Effector memory CD8-positive, alpha-beta T cell (primary cell): ENCODE results near the gene PDE9A.

Experiments used
- ATAC-seq: fragments of 150-1000 bp; cut with Tn5 transposase; replicated peaks from 2 replicates; pipeline ENCODE4 v1.10.0; 2021; ENCODE audit warnings: mild to moderate bottlenecking, moderate library complexity
- DNase-seq, 3 experiments: peaks; one replicate each; pipeline ENCODE4 v3.0.0; 2021
- H3K27ac Mint-ChIP-seq, 2 donors: one replicate each; pipeline ENCODE4 v1.8.0; 2022; ENCODE audit warnings: mild to moderate bottlenecking in 2 of 2, mixed read lengths in 2 of 2, moderate library complexity in 2 of 2
- H3K27me3 Mint-ChIP-seq, 2 donors: one replicate each; pipeline ENCODE4 v1.8.0; 2022; ENCODE audit warnings: mixed read lengths in 2 of 2
- H3K36me3 Mint-ChIP-seq: one replicate; pipeline ENCODE4 v1.8.0; 2022; ENCODE audit warnings: mild to moderate bottlenecking, moderate library complexity, mixed read lengths; ENCODE audit not compliant: insufficient read depth
- H3K4me1 Mint-ChIP-seq, 2 donors: one replicate each; pipeline ENCODE4 v1.8.0; 2022; ENCODE audit warnings: low read depth in 2 of 2, mixed read lengths in 2 of 2
- H3K4me3 Mint-ChIP-seq, 2 donors: one replicate each; pipeline ENCODE4 v1.8.0; 2022; ENCODE audit warnings: mild to moderate bottlenecking in 2 of 2, mixed read lengths in 2 of 2, moderate library complexity in 2 of 2
- H3K9me3 Mint-ChIP-seq, 2 donors: one replicate each; pipeline ENCODE4 v1.8.0; 2022; ENCODE audit warnings: mixed read lengths in 2 of 2

PDE9A gene

DNA sequence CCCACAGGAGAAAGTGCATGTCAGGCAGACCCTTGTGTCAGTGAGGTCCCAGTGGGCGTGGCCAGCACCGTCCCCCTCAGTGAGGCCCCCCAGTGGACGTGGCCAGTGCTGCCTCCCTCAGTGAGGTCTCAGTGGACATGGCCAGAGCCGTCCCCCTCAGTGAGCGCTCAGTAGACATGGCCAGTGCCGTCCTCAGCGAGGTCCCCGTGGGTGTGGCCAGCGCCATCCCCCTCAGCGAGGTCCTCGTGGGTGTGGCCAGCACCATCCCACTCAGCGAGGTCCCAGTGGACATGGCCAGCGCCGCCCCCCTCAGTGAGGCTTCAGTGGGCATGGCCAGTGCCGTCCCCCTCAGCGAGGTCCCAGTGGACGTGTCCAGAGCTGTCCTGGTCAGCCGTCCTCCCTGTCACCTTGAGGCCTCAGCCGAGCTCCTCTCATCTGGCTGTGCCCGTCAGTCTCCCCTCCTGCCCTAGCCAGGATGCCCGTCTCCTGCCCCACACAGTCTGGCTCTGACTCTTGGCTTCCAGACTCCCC is 35.5 kb downstream of the PDE9A start:
- Mint-ChIP-seq H3K4me1 (peaks cover 8% of the 10 kb centered on the region in 2 donors), H3K27me3 (no peaks in the 10 kb centered on the region), H3K36me3 (peaks cover 3% of the 10 kb centered on the region), H3K9me3 (no peaks in the 10 kb centered on the region), H3K4me3 (no peak overlapping the region), H3K27ac (no peak overlapping the region)
- no peak for DNase-seq
- no peak for ATAC-seq

DNA sequence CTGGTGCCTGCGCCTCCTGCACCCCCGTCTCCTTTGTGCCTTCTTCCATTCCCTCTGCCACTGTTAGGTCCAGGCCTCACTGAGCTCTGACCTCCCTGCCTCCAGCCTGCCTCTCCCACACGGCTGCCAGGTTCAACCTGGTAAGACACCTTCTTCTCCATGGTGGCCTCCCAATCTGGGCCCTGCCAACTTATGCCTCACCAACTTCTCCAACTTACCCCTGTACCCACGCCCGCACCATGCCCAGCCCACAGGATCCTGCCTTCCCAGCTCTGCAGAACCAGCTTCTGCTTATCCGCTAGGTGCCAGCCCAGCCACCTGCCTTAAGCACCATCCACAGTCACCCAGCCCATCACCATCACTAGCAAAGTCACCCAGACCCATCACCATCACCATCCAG is 37.2 kb downstream of the PDE9A start:
- no peak overlapping the region for H3K27ac Mint-ChIP-seq
- no peak for DNase-seq
- no peak for ATAC-seq
- no peak overlapping the region for H3K4me3 Mint-ChIP-seq
- H3K27me3 Mint-ChIP-seq = no peaks in the 10 kb centered on the region
- H3K4me1 Mint-ChIP-seq = no peaks in the 10 kb centered on the region
- H3K9me3 Mint-ChIP-seq = no peaks in the 10 kb centered on the region
- no peaks in the 10 kb centered on the region for H3K36me3 Mint-ChIP-seq

DNA sequence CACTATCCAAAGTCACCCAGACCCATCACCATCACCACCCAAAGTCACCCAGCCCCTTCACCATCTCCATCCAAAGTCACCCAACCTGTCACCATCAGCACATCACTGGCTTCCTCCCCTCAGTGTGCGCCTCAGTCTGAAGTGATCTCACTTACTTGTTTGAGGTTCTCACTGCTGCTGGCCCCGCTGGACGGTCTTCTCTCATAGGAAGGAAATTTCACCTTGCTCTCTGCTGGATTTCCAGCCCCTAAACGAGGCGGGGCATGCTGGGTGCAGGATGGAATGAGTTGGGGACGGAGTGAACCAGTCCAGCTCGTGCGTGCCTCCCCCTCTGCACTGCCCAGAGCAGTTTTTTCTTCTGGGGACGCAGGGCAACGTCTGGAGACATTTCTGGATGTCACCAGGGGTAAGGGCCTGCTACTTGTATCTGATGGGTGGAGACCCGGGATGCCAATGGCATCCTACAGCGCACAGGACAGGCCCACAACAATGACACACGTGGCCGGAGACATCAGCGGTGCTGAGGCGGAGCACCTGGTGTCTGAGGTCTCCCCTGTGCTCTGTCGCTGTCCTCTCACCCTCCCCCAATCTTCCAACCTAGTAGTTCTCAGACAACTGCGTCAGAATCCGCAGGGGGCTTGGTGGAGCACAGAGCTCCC is 38.6 kb downstream of the PDE9A start:
- no peak overlapping the region for H3K4me3 Mint-ChIP-seq
- no peaks in the 10 kb centered on the region for H3K36me3 Mint-ChIP-seq
- no peaks in the 10 kb centered on the region for H3K4me1 Mint-ChIP-seq
- no peak overlapping the region for H3K27ac Mint-ChIP-seq
- H3K9me3 Mint-ChIP-seq = no peaks in the 10 kb centered on the region
- H3K27me3 Mint-ChIP-seq = no peaks in the 10 kb centered on the region
- ATAC-seq (no peak), DNase-seq (no peak)

DNA sequence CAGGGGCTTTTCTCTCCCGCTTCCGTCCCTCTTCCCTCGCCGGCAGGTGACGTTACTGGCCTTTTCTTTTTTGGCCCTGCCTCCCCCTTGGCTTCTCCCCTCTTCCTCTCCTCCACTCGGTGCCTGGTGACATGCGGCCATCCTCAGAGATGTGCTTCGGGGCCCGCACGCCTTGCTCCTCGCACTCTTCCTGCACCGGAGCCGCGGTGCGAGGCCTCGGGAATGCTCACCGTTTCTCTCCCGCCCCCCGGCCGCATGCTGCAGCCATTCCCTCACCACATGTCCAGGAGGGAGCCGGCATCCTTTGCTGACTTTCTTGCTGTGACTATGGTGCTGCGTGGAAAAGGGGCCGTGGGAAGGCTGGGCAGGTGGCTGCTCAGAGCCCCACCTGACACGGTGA is 39.3 kb downstream of the PDE9A start:
- DNase-seq (no peak), ATAC-seq (no peak)
- Mint-ChIP-seq H3K4me3 (no peak overlapping the region), H3K36me3 (no peaks in the 10 kb centered on the region), H3K27ac (no peak overlapping the region), H3K9me3 (no peaks in the 10 kb centered on the region), H3K4me1 (no peaks in the 10 kb centered on the region), H3K27me3 (peaks cover 0 to 3% of the 10 kb centered on the region in 2 donors)

DNA sequence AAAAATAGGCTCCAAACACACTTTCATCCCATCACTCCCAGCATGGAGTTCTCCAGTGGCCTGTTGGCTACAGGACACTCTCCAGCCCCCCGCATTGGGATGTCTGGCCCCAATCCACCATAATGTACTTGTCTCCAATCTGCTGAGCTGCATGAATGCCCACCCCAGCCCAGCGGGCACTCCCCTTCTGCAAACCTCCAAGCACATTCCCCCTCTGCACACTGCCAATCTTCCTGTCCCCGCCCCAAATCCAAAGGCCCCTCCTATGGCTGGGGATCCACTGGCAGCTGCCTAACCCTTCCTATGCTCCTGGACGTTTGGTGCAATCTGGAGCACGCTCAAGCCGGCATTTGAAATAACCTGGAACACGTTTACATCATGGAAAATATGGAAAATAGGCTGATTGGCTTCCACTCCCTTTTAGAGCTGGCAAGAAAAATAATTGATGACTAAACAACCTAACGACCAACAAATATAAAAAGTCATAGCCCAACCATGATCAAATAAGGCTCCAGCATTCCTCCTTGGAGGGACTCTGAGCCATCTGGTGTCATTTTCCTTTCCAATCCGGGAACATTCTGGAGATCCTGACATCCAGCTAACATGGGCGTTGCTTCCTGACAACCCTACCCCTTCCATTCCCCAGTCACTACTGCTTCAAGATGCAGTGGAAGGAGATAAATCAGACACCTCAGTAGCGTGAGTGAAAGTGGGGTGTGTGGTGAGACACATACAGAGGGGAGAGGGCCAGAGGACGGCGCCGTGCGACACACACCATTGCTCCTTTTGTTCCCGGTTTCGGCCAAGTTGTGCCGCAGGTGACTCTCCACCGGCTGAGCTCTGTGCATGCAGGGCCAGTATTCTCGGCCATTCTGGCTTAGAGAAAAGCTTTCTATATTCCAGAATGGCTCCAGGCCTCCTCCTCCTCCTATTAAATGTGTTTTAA is 41.6 kb downstream of the PDE9A start:
- H3K36me3 Mint-ChIP-seq = no peaks in the 10 kb centered on the region
- DNase-seq (no peak), ATAC-seq (no peak)
- no peak overlapping the region for H3K4me3 Mint-ChIP-seq
- no peak overlapping the region for H3K27ac Mint-ChIP-seq
- no peaks in the 10 kb centered on the region for H3K9me3 Mint-ChIP-seq
- H3K4me1 Mint-ChIP-seq = no peaks in the 10 kb centered on the region
- peaks cover 0 to 12% of the 10 kb centered on the region in 2 donors for H3K27me3 Mint-ChIP-seq

DNA sequence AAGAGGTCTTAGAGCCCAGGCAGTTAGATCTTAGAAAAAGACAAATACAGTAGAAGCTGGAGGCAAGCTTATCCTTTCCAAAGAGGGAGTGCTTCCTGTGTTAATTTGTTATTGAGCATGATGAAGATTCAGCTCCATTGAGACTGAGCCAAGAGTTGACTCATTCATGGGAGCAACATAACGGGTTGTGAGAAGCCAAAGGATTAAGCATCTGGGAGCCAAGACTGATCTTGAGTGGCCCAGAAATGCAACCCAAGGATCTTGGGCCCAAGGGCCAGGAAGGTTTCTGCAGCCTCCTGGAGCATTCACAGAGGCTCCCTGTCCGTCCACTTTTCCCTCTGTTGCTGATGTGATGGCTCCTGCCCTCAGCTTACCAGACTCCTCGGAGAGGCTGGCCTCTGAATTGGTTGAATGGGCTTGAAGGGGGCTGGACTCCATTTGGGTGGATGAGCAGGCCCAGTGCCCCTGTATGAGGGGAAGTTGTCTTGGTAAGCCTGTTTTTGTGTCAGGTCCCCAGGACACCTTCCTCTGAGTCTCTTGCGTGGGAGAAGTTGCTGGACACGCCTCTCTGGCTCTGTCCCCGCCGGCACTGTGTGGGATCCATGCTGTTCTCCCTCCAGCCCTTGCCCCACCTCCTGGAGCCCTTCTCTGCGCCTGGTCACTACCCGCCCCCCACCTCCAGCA is 42.4 kb downstream of the PDE9A start:
- no peaks in the 10 kb centered on the region for H3K36me3 Mint-ChIP-seq
- peaks cover 0 to 12% of the 10 kb centered on the region in 2 donors for H3K27me3 Mint-ChIP-seq
- no peak overlapping the region for H3K4me3 Mint-ChIP-seq
- H3K27ac Mint-ChIP-seq = no peak overlapping the region
- DNase-seq (no peak), ATAC-seq (no peak)
- no peaks in the 10 kb centered on the region for H3K9me3 Mint-ChIP-seq
- H3K4me1 Mint-ChIP-seq = no peaks in the 10 kb centered on the region

DNA sequence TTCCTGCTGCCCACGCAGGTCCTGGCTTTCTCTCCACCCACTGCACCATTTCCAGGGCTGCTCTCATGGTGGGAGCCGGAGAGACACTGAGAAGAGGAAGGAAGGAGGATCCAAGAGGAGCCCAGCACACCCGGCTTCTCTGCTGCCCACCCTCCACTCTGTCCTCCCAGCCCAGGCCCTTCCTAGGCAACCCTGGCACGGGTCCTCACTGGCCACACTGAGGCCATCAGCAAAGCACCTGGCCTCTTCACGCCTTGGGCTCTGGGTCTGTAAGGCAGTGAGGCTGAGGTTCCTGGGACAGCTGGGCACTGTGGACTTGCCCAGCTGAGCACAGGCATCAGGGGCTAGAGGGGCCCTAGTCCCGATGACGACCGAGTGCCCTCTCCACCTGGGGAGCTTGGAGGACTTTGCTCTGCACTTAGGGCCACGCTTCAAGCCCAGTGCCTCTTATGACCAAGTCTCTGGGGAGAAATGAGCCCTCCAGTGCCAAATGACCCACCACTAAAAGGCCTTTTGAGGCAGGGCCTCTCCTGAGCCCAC is 43.1 kb downstream of the PDE9A start:
- Mint-ChIP-seq H3K4me1 (no peaks in the 10 kb centered on the region), H3K4me3 (no peak overlapping the region), H3K27me3 (peaks cover under 1 to 12% of the 10 kb centered on the region in 2 donors), H3K36me3 (no peaks in the 10 kb centered on the region), H3K27ac (no peak overlapping the region), H3K9me3 (no peaks in the 10 kb centered on the region)
- ATAC-seq (no peak), DNase-seq (no peak)

DNA sequence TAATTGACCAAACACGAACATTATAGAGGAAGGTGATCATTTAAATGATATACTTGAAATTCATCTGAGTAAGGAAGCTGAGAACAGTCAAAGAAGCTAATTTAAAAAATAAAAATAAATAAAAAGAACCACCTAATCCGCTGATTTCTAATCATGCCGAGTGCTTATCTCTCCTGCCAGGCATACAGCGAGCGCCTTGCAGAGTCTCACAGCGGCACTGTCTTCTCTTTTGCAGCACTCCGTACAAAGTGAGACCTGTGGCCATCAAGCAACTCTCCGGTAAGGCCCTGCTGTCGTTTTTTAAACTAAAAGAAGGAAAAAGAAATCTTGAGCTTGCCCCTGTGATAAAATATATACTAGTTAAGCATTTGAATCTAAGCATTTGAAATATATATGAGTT is 45.3 kb downstream of the PDE9A start:
- no peak for DNase-seq
- Mint-ChIP-seq H3K27me3 (peaks cover 22 to 28% of the 10 kb centered on the region in 2 donors), H3K36me3 (no peaks in the 10 kb centered on the region), H3K4me3 (no peak overlapping the region), H3K27ac (no peak overlapping the region), H3K4me1 (no peaks in the 10 kb centered on the region), H3K9me3 (no peaks in the 10 kb centered on the region)
- ATAC-seq = no peak

DNA sequence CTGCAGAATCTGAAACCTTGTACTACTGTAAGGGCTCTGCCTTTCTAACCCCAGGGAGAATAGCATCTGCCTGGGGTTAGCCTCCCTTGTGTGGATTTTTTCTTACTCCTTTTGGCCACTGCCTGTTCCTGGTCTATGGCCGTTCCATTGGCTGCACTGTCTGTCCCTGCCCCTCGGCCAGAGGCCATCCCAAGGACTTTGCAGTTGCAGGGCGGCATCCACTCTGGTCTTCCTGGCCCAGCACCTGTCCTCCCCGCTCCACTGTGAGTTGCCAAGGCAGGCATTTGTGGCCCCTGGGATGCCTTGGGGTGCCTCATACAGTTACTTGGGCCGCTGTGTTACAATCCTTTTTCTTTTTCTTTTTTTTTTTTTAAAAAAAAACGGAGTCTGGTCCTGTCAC is 45.8 kb downstream of the PDE9A start:
- Mint-ChIP-seq H3K4me1 (no peaks in the 10 kb centered on the region), H3K27ac (no peak overlapping the region), H3K9me3 (no peaks in the 10 kb centered on the region), H3K27me3 (peaks cover 23 to 33% of the 10 kb centered on the region in 2 donors), H3K4me3 (no peak overlapping the region), H3K36me3 (no peaks in the 10 kb centered on the region)
- ATAC-seq (no peak), DNase-seq (no peak)

DNA sequence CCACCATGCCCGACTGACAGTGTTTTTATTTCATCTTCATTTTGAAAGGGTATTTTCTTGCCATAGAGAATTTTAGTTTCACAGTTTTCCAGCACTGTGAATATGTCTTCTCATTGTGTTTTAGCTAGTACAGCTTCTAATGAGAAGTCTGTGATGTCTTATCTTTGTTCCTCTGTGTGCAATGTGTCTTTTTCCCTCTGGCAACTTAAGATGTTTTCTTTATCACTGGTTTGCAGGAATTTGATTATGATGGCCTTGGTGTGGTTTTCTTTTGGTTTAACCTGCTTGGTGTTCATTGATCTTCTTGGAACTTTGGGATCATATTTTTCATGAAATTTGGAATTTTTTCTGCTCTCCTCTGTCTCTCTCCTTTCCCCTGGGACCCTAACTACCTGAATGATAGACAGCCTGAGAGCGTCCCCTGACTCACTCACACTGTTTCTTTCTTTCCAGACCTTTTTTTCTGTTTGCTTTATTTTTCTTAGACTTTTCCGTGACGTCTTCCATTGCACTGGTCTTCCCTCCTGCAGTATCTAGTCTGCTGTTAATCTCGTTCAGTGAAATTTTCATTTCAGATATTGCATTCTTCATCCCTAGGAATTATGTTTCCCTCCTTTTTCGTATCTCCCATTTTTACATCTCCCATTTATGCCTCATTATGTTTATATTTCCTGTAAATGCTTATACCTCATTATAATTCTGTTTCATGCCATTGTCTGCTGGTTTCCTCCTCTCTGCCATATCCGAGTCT is 48.5 kb downstream of the PDE9A start:
- no peak overlapping the region for H3K27ac Mint-ChIP-seq
- H3K36me3 Mint-ChIP-seq = no peaks in the 10 kb centered on the region
- no peak overlapping the region for H3K4me3 Mint-ChIP-seq
- H3K9me3 Mint-ChIP-seq = no peaks in the 10 kb centered on the region
- peaks cover 28 to 44% of the 10 kb centered on the region in 2 donors for H3K27me3 Mint-ChIP-seq
- ATAC-seq = no peak
- no peaks in the 10 kb centered on the region for H3K4me1 Mint-ChIP-seq
- no peak for DNase-seq

DNA sequence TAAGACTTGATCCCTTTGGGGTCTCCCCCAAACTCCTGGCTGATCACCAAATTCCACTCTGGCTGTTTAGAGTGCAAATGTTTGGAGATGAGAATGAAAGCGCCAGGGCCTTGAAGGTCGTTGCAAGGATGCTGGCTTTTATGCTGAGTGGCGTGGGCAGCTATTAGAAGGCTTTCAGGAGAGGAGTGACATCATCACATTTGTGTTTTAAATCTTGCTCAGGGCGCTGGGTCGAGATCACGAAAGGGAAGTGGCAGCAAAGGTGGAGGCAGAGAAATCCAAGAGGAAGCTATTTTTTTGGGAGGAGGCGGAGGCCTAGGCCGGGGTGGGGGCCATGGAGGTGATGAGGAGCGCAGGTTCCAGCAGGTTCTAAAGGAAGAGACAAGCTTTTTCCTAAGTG is 49.3 kb downstream of the PDE9A start:
- no peak overlapping the region for H3K4me3 Mint-ChIP-seq
- H3K27ac Mint-ChIP-seq = peak overlapping the region in 1 of 2 donors; percentile 36
- H3K4me1 Mint-ChIP-seq = no peaks in the 10 kb centered on the region
- DNase-seq (no peak), ATAC-seq (no peak)
- no peaks in the 10 kb centered on the region for H3K9me3 Mint-ChIP-seq
- H3K36me3 Mint-ChIP-seq = no peaks in the 10 kb centered on the region
- H3K27me3 Mint-ChIP-seq = peaks cover 28 to 47% of the 10 kb centered on the region in 2 donors

DNA sequence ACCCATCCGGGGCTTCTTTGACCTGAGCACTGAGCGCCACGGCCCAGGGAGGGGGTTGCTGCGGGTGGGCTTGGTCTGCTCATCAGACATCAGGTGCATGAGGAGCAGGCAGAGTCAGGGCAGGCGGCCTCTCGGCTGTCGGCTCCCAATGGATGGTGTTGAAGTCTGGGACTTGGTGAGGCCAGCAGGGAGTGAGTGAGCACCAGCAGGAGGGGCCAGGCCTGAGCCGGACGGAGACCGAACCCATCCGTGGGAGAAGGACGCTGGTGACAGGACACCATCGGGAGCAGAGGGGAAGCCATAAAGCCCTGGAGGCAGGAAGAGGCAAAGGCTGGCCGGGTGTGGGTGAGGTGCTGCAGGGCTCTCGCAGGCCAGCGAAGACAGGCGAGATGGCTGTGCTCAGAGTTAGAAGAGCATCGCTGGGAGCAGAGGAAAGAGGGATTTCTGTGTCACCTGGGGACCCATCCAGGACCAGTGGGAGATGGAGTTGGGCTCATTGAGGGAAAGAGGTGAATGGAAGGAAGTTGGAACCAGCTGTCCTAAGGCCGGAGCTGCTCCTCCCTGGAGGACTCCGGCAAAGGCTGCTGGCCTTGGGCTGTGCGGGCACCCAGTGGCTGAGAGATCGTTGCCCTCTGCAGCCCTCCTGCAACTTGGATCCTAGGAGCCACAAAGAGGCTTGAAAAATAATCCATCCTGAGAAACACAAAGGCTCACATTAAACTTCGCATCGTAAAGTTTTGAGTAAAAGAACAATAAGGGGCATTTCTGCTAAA is 49.9 kb downstream of the PDE9A start:
- no peaks in the 10 kb centered on the region for H3K9me3 Mint-ChIP-seq
- no peaks in the 10 kb centered on the region for H3K36me3 Mint-ChIP-seq
- H3K27ac Mint-ChIP-seq = peak overlapping the region in 1 of 2 donors; percentile 13
- ATAC-seq (no peak), DNase-seq (no peak)
- H3K4me1 Mint-ChIP-seq = no peaks in the 10 kb centered on the region
- no peak overlapping the region for H3K4me3 Mint-ChIP-seq
- H3K27me3 Mint-ChIP-seq = peaks cover 28 to 43% of the 10 kb centered on the region in 2 donors
